ENCODE results near the gene TMEM179. TPM values are rescaled to one million over a fixed set of nuclear protein-coding genes. Genes with fewer than 3 reads are reported as not detected.

TMEM179 gene
- total RNA-seq, 2 donors from 2014 or later = 0.48 to 0.84 TPM

GRCh38 chr14:104633276-104634137, 28.9 kb upstream of the TMEM179 start:
- peaks cover 4% of the 10 kb centered on the region for H3K9me3 Mint-ChIP-seq
- no peak overlapping the region for H3K27ac Mint-ChIP-seq
- H3K27me3 Mint-ChIP-seq = peaks cover 18 to 22% of the 10 kb centered on the region in 2 donors
- peaks cover 6% of the 10 kb centered on the region for H3K36me3 Mint-ChIP-seq
- no peak overlapping the region for H3K4me3 Mint-ChIP-seq
- ATAC-seq = peak; percentile 18 to 30
- H3K4me1 Mint-ChIP-seq (ENCODE audit: low read depth in 2 of 2) = no peaks in the 10 kb centered on the region
- DNase-seq (ENCODE audit: low spot score) = no peak

GRCh38 chr14:104632781-104633180, 28.2 kb upstream of the TMEM179 start:
- Mint-ChIP-seq H3K4me1 (ENCODE audit: low read depth in 2 of 2) (no peaks in the 10 kb centered on the region), H3K9me3 (peaks cover 4% of the 10 kb centered on the region)

GRCh38 chr14:104624939-104625338, 20.4 kb upstream of the TMEM179 start:
- Mint-ChIP-seq H3K9me3 (peaks cover 11% of the 10 kb centered on the region), H3K27me3 (peaks cover 33 to 46% of the 10 kb centered on the region in 2 donors), H3K36me3 (peaks cover 11% of the 10 kb centered on the region), H3K4me3 (no peak overlapping the region), H3K27ac (no peak overlapping the region), H3K4me1 (ENCODE audit: low read depth in 2 of 2) (no peaks in the 10 kb centered on the region)
- DNase-seq (ENCODE audit: low spot score) = no peak
- ATAC-seq = no peak

More at GRCh38 chr14:104632781-104633180, 28.2 kb upstream of the TMEM179 start:
- ATAC-seq (peak in 1 of 2 donors; percentile 34), DNase-seq (ENCODE audit: low spot score) (no peak)
- peaks cover 10% of the 10 kb centered on the region for H3K36me3 Mint-ChIP-seq
- H3K27me3 Mint-ChIP-seq = peaks cover 14 to 15% of the 10 kb centered on the region in 2 donors
- no peak overlapping the region for H3K27ac Mint-ChIP-seq
- no peak overlapping the region for H3K4me3 Mint-ChIP-seq

- no peak overlapping the region for H3K4me3 Mint-ChIP-seq
- H3K36me3 Mint-ChIP-seq = no peaks in the 10 kb centered on the region
- no peaks in the 10 kb centered on the region for H3K9me3 Mint-ChIP-seq
- H3K4me1 Mint-ChIP-seq (ENCODE audit: low read depth in 2 of 2) = no peaks in the 10 kb centered on the region
- H3K27ac Mint-ChIP-seq = no peak overlapping the region
- no peak for ATAC-seq
- no peak for DNase-seq (ENCODE audit: low spot score)
- peaks cover 26 to 53% of the 10 kb centered on the region in 2 donors for H3K27me3 Mint-ChIP-seq
Observed at GRCh38 chr14:104614126-104614812, 9.7 kb upstream of the TMEM179 start.

GRCh38 chr14:104611881-104612280, 7.3 kb upstream of the TMEM179 start:
- ATAC-seq (no peak), DNase-seq (ENCODE audit: low spot score) (no peak)
- Mint-ChIP-seq H3K9me3 (no peaks in the 10 kb centered on the region), H3K36me3 (no peaks in the 10 kb centered on the region), H3K4me3 (no peak overlapping the region), H3K4me1 (ENCODE audit: low read depth in 2 of 2) (no peaks in the 10 kb centered on the region), H3K27ac (no peak overlapping the region), H3K27me3 (peaks cover 30 to 46% of the 10 kb centered on the region in 2 donors)

- no peak overlapping the region for H3K4me3 Mint-ChIP-seq
- ATAC-seq (peak; percentile 17 to 48), DNase-seq (ENCODE audit: low spot score) (no peak)
- H3K4me1 Mint-ChIP-seq (ENCODE audit: low read depth in 2 of 2) = no peaks in the 10 kb centered on the region
- H3K27me3 Mint-ChIP-seq = peaks cover 31 to 46% of the 10 kb centered on the region in 2 donors
- no peak overlapping the region for H3K27ac Mint-ChIP-seq
- H3K9me3 Mint-ChIP-seq = no peaks in the 10 kb centered on the region
- H3K36me3 Mint-ChIP-seq = no peaks in the 10 kb centered on the region
Observed at GRCh38 chr14:104610749-104611310, 6.3 kb upstream of the TMEM179 start.

- H3K27me3 Mint-ChIP-seq = peaks cover 36 to 53% of the 10 kb centered on the region in 2 donors
- no peak overlapping the region for H3K4me3 Mint-ChIP-seq
- ATAC-seq (no peak), DNase-seq (ENCODE audit: low spot score) (no peak)
- no peaks in the 10 kb centered on the region for H3K4me1 Mint-ChIP-seq (ENCODE audit: low read depth in 2 of 2)
- H3K9me3 Mint-ChIP-seq = no peaks in the 10 kb centered on the region
- no peaks in the 10 kb centered on the region for H3K36me3 Mint-ChIP-seq
- H3K27ac Mint-ChIP-seq = no peak overlapping the region
Observed at GRCh38 chr14:104609666-104610065, 5.1 kb upstream of the TMEM179 start.

- H3K27me3 Mint-ChIP-seq = peaks cover 26 to 37% of the 10 kb centered on the region in 2 donors
- DNase-seq (ENCODE audit: low spot score) (peak; percentile 22), ATAC-seq (no peak)
- H3K4me3 Mint-ChIP-seq = no peak overlapping the region
- H3K4me1 Mint-ChIP-seq (ENCODE audit: low read depth in 2 of 2) = peaks cover 0 to 2% of the 10 kb centered on the region in 2 donors
- no peaks in the 10 kb centered on the region for H3K9me3 Mint-ChIP-seq
- H3K27ac Mint-ChIP-seq = no peak overlapping the region
- H3K36me3 Mint-ChIP-seq = no peaks in the 10 kb centered on the region
Observed at GRCh38 chr14:104603711-104604401, 716 bp downstream of the TMEM179 start.

GRCh38 chr14:104602933-104603325, 1.6 kb downstream of the TMEM179 start:
- H3K27me3 Mint-ChIP-seq = peaks cover 24 to 35% of the 10 kb centered on the region in 2 donors
- no peaks in the 10 kb centered on the region for H3K36me3 Mint-ChIP-seq
- H3K27ac Mint-ChIP-seq = no peak overlapping the region
- DNase-seq (ENCODE audit: low spot score) = no peak
- no peak overlapping the region for H3K4me3 Mint-ChIP-seq
- no peaks in the 10 kb centered on the region for H3K9me3 Mint-ChIP-seq
- H3K4me1 Mint-ChIP-seq (ENCODE audit: low read depth in 2 of 2) = peaks cover 0 to 2% of the 10 kb centered on the region in 2 donors
- ATAC-seq = no peak

- Mint-ChIP-seq H3K36me3 (no peaks in the 10 kb centered on the region), H3K4me1 (ENCODE audit: low read depth in 2 of 2) (peaks cover 0 to 2% of the 10 kb centered on the region in 2 donors), H3K4me3 (no peak overlapping the region), H3K27ac (no peak overlapping the region), H3K27me3 (peaks cover 24 to 30% of the 10 kb centered on the region in 2 donors), H3K9me3 (no peaks in the 10 kb centered on the region)
- ATAC-seq (no peak), DNase-seq (ENCODE audit: low spot score) (peak; percentile 41)
Observed at GRCh38 chr14:104602315-104602932, 2.1 kb downstream of the TMEM179 start.

GRCh38 chr14:104601786-104602185, 2.8 kb downstream of the TMEM179 start:
- Mint-ChIP-seq H3K27ac (no peak overlapping the region), H3K36me3 (no peaks in the 10 kb centered on the region), H3K4me3 (no peak overlapping the region), H3K9me3 (no peaks in the 10 kb centered on the region), H3K4me1 (ENCODE audit: low read depth in 2 of 2) (peaks cover 0 to 2% of the 10 kb centered on the region in 2 donors), H3K27me3 (peaks cover 21 to 26% of the 10 kb centered on the region in 2 donors)
- ATAC-seq (no peak), DNase-seq (ENCODE audit: low spot score) (peak; percentile 37)

- H3K27me3 Mint-ChIP-seq = peaks cover 15 to 22% of the 10 kb centered on the region in 2 donors
- H3K4me1 Mint-ChIP-seq (ENCODE audit: low read depth in 2 of 2) = peaks cover 0 to 2% of the 10 kb centered on the region in 2 donors
- ATAC-seq (no peak), DNase-seq (ENCODE audit: low spot score) (peak; percentile 20)
- H3K36me3 Mint-ChIP-seq = no peaks in the 10 kb centered on the region
- H3K27ac Mint-ChIP-seq = no peak overlapping the region
- no peak overlapping the region for H3K4me3 Mint-ChIP-seq
- H3K9me3 Mint-ChIP-seq = no peaks in the 10 kb centered on the region
Observed at GRCh38 chr14:104600805-104601204, 3.8 kb downstream of the TMEM179 start.

GRCh38 chr14:104600141-104600643, 4.4 kb downstream of the TMEM179 start:
- Mint-ChIP-seq H3K36me3 (no peaks in the 10 kb centered on the region), H3K27me3 (peaks cover 9 to 18% of the 10 kb centered on the region in 2 donors), H3K4me1 (ENCODE audit: low read depth in 2 of 2) (peaks cover 0 to 2% of the 10 kb centered on the region in 2 donors), H3K9me3 (no peaks in the 10 kb centered on the region), H3K4me3 (no peak overlapping the region), H3K27ac (no peak overlapping the region)
- no peak for ATAC-seq
- DNase-seq (ENCODE audit: low spot score) = peak; percentile 20
